Sigmoid colon (tissue), 4 donors: ENCODE data around the gene RIOK1.

Experiments used
- EP300 ChIP-seq, 4 donors: sonication (generic); formaldehyde crosslinking; IDR thresholded peaks; one replicate each; pipeline ENCODE4 v1.6.1; 2017; ENCODE audit warnings: antibody characterized with exemption in 4 of 4
- POLR2A ChIP-seq, 2 donors: fragments of 450-650 bp; IDR thresholded peaks; one replicate each; pipeline ENCODE4 v1.6.1; 2016; ENCODE audit warnings: antibody characterized with exemption in 2 of 2, mild to moderate bottlenecking in 2 of 2, moderate library complexity in 2 of 2
- TF ChIP-seq, protein P1 (sequence below), 4 experiments: fragments of 450-650 bp in 3 of 4; fragments of 200-600 bp in 1 of 4; IDR thresholded peaks; one replicate each; pipeline ENCODE4 v1.5.1; 2016 to 2019; ENCODE audit warnings: antibody characterized with exemption in 4 of 4, mild to moderate bottlenecking in 3 of 4, moderate library complexity in 2 of 4

DNA sequence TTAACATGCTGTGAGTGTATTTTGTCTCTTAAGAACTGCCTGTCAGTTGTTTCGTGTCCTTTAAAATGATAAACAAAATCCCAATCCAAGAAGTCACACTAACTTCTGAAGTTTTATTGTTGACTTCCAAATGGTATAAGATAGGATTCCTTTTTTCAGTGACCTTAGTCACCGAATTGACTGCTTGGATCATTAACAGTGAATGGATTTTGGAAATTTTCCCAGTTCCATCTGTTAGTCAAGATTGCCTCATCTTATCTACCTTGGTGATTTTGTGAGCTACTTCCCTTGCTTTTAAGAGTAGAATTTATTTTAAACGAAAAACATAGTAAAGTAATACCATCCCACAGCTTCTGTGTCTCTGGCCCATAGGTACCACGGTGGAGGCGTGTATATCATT lies 14.9 kb downstream of the RIOK1 start:
- TF ChIP-seq, protein P1, sequence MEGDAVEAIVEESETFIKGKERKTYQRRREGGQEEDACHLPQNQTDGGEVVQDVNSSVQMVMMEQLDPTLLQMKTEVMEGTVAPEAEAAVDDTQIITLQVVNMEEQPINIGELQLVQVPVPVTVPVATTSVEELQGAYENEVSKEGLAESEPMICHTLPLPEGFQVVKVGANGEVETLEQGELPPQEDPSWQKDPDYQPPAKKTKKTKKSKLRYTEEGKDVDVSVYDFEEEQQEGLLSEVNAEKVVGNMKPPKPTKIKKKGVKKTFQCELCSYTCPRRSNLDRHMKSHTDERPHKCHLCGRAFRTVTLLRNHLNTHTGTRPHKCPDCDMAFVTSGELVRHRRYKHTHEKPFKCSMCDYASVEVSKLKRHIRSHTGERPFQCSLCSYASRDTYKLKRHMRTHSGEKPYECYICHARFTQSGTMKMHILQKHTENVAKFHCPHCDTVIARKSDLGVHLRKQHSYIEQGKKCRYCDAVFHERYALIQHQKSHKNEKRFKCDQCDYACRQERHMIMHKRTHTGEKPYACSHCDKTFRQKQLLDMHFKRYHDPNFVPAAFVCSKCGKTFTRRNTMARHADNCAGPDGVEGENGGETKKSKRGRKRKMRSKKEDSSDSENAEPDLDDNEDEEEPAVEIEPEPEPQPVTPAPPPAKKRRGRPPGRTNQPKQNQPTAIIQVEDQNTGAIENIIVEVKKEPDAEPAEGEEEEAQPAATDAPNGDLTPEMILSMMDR (IDR thresholded peaks at IDR 0.05) = no peak
- TF ChIP-seq POLR2A (IDR thresholded peaks at IDR 0.05) (no peak), EP300 (IDR thresholded peaks at IDR 0.05) (no peak)
